WTC11 (cell line): ENCODE results near the gene WNT3. TPM values are rescaled to one million over a fixed set of nuclear protein-coding genes. Genes with fewer than 3 reads are reported as not detected.

Source experiments
- ATAC-seq: fragments of 200-7000 bp; cut with Tn5 transposase; 2 replicates; pipeline ENCODE4 v1.10.0; 2021; ENCODE audit warnings: mild to moderate bottlenecking, moderate library complexity
- CTCF ChIA-PET: fragments of 300-600 bp; sonication (Branson Sonifier 250); formaldehyde crosslinking; loops from one replicate; lab custom pipeline; 2021; ENCODE audit warnings: antibody characterized with exemption; lab: Charles Lee
- POLR2A ChIA-PET: fragments of 350-600 bp; sonication (Branson Sonifier 250); formaldehyde crosslinking; loops from one replicate; lab custom pipeline; 2021; ENCODE audit warnings: antibody characterized with exemption; lab: Charles Lee
- DNase-seq: peaks from one replicate; pipeline ENCODE4 v3.0.0; 2021; ENCODE audit warnings: low spot score
- H3K27ac Mint-ChIP-seq: 2 replicates; pipeline ENCODE4 v1.8.0; 2021; ENCODE audit warnings: mixed read lengths
- H3K27me3 Mint-ChIP-seq: 2 replicates; pipeline ENCODE4 v1.8.0; 2021; ENCODE audit warnings: low read depth, mild to moderate bottlenecking, moderate library complexity, mixed read lengths
- H3K36me3 Mint-ChIP-seq: 2 replicates; pipeline ENCODE4 v1.8.0; 2021; ENCODE audit warnings: mixed read lengths
- H3K4me1 Mint-ChIP-seq: 2 replicates; pipeline ENCODE4 v1.8.0; 2022; ENCODE audit warnings: mixed read lengths
- H3K4me3 Mint-ChIP-seq: 2 replicates; pipeline ENCODE4 v1.8.0; 2021; ENCODE audit warnings: mild to moderate bottlenecking, moderate library complexity, mixed read lengths
- H3K9me3 Mint-ChIP-seq: 2 replicates; pipeline ENCODE4 v1.8.0; 2021; ENCODE audit warnings: mixed read lengths
- ARID4B ChIP-seq: sonication (generic); formaldehyde crosslinking; IDR thresholded peaks from 2 replicates; pipeline ENCODE4 v1.8.0; 2023; ENCODE audit warnings: missing genetic modification reagents, mild to moderate bottlenecking, borderline replicate concordance
- CBFB ChIP-seq: sonication (generic); formaldehyde crosslinking; IDR thresholded peaks from 2 replicates; pipeline ENCODE4 v1.8.1; 2022; ENCODE audit warnings: mild to moderate bottlenecking, low read depth, missing genetic modification reagents
- CDX4 ChIP-seq: fragments of 250-450 bp; sonication (Bioruptor Pico); IDR thresholded peaks from 2 replicates; pipeline ENCODE4 v1.9.0; 2021; ENCODE audit warnings: moderate library complexity, mild to moderate bottlenecking, inconsistent platforms, borderline replicate concordance
- EMX1 ChIP-seq: fragments of 250-450 bp; sonication (Bioruptor Pico); IDR thresholded peaks from 2 replicates; pipeline ENCODE4 v1.8.0; 2021; ENCODE audit warnings: mild to moderate bottlenecking
- ETV6 ChIP-seq: sonication (generic); formaldehyde crosslinking; IDR thresholded peaks from 2 replicates; pipeline ENCODE4 v1.8.1; 2022; ENCODE audit warnings: mild to moderate bottlenecking, missing genetic modification reagents
- FOXK1 ChIP-seq: sonication (generic); formaldehyde crosslinking; IDR thresholded peaks from 2 replicates; pipeline ENCODE4 v1.8.0; 2022; ENCODE audit warnings: mild to moderate bottlenecking, moderate library complexity, missing genetic modification reagents
- GABPB1 ChIP-seq: sonication (generic); formaldehyde crosslinking; IDR thresholded peaks from 2 replicates; pipeline ENCODE4 v1.8.1; 2023; ENCODE audit warnings: mild to moderate bottlenecking, missing genetic modification reagents
- IRF2 ChIP-seq: sonication (generic); formaldehyde crosslinking; IDR thresholded peaks from 2 replicates; pipeline ENCODE4 v1.8.0; 2022; ENCODE audit warnings: low read depth, missing genetic modification reagents, borderline replicate concordance
- JUN ChIP-seq: sonication (generic); formaldehyde crosslinking; IDR thresholded peaks from 2 replicates; pipeline ENCODE4 v1.8.0; 2023; ENCODE audit warnings: mild to moderate bottlenecking, missing genetic modification reagents
- KAT7 ChIP-seq: sonication (generic); formaldehyde crosslinking; IDR thresholded peaks from 2 replicates; pipeline ENCODE4 v1.8.1; 2023; ENCODE audit warnings: missing genetic modification reagents, mild to moderate bottlenecking, borderline replicate concordance
- NFYB ChIP-seq: sonication (generic); formaldehyde crosslinking; conservative IDR thresholded peaks from 2 replicates; pipeline ENCODE4 v1.8.0; 2022; ENCODE audit warnings: low read depth, missing genetic modification reagents
- NR1H2 ChIP-seq: sonication (generic); formaldehyde crosslinking; IDR thresholded peaks from 2 replicates; pipeline ENCODE4 v1.9.0; 2021; ENCODE audit warnings: mild to moderate bottlenecking, moderate library complexity, missing genetic modification reagents
- SMAD3 ChIP-seq: sonication (generic); formaldehyde crosslinking; IDR thresholded peaks from 2 replicates; pipeline ENCODE4 v1.8.0; 2022; ENCODE audit warnings: missing genetic modification reagents, mild to moderate bottlenecking, borderline replicate concordance
- TEAD4 ChIP-seq: sonication (generic); formaldehyde crosslinking; IDR thresholded peaks from 2 replicates; pipeline ENCODE4 v1.8.0; 2022; ENCODE audit warnings: mild to moderate bottlenecking, missing genetic modification reagents
- USF2 ChIP-seq: sonication (generic); formaldehyde crosslinking; IDR thresholded peaks from 2 replicates; pipeline ENCODE4 v1.8.1; 2023; ENCODE audit warnings: mild to moderate bottlenecking, missing genetic modification reagents, moderate library complexity
- ZNF138 ChIP-seq: sonication (generic); formaldehyde crosslinking; conservative IDR thresholded peaks from 2 replicates; pipeline ENCODE4 v1.8.1; 2022; ENCODE audit warnings: mild to moderate bottlenecking, moderate library complexity, missing genetic modification reagents
- ZNF532 ChIP-seq: fragments of 250-450 bp; sonication (Bioruptor Pico); IDR thresholded peaks from 2 replicates; pipeline ENCODE4 v1.9.0; 2021; ENCODE audit warnings: mild to moderate bottlenecking, borderline replicate concordance
- ZNF671 ChIP-seq: fragments of 250-450 bp; sonication (Bioruptor Pico); IDR thresholded peaks from 2 replicates; pipeline ENCODE4 v1.8.0; 2021; ENCODE audit warnings: mild to moderate bottlenecking
- ZSCAN18 ChIP-seq: fragments of 250-450 bp; sonication (Bioruptor Pico); IDR thresholded peaks from 2 replicates; pipeline ENCODE4 v2.1.2; 2022; ENCODE audit warnings: mild to moderate bottlenecking, moderate library complexity
- total RNA-seq: library from RNA; stranded (reverse); gene quantifications from 3 replicates; pipeline ENCODE4 v1.2.3, GENCODE V29; 2021

The WNT3 gene
- total RNA-seq, 1 experiment from 2014 or later, result 14.1 TPM

- no peak for TF ChIP-seq NFYB (CRISPR knock-in tag)
- TF ChIP-seq TEAD4, result no peak
- no peak for TF ChIP-seq CBFB (CRISPR knock-in tag)
- no peak for TF ChIP-seq ZSCAN18 (CRISPR knock-in tag)
- TF ChIP-seq ZNF138, result no peak
- TF ChIP-seq JUN, result no peak
- no peak for TF ChIP-seq ARID4B (CRISPR knock-in tag)
Measured at GRCh38 chr17:46745376-46745775, 73.1 kb downstream of the WNT3 start (continued).

- DNase-seq (no peak), ATAC-seq (no peak)
- ChIA-PET CTCF (no interaction called here), POLR2A (no interaction called here)
- H3K4me1 Mint-ChIP-seq, result peaks cover 10% of the 10 kb centered on the region; the same call in 1 of the 2 replicates
- H3K36me3 Mint-ChIP-seq, result no peaks in the 10 kb centered on the region
- no peak overlapping the region for H3K4me3 Mint-ChIP-seq
- H3K27me3 Mint-ChIP-seq, result no peaks in the 10 kb centered on the region
- TF ChIP-seq CDX4 (no peak), ARID4B (CRISPR knock-in tag) (no peak), KAT7 (CRISPR knock-in tag) (no peak), NR1H2 (CRISPR knock-in tag) (no peak), GABPB1 (CRISPR knock-in tag) (no peak), ZNF671 (CRISPR knock-in tag) (no peak), USF2 (CRISPR knock-in tag) (no peak), EMX1 (no peak), ETV6 (CRISPR knock-in tag) (no peak), SMAD3 (CRISPR knock-in tag) (no peak), FOXK1 (CRISPR knock-in tag) (no peak), IRF2 (CRISPR knock-in tag) (no peak), ZNF532 (CRISPR knock-in tag) (no peak)
- H3K27ac Mint-ChIP-seq, result no peak overlapping the region
- H3K9me3 Mint-ChIP-seq, result no peaks in the 10 kb centered on the region
Measured at GRCh38 chr17:46744441-46744840, 74.1 kb downstream of the WNT3 start.
